GM23248 (cell line): Measurements from ENCODE around the gene NLGN2. TPM values are rescaled to one million over a fixed set of nuclear protein-coding genes. Genes with fewer than 3 reads are reported as not detected.

Experiments
- DNase-seq: peaks from one replicate; pipeline ENCODE4 v3.0.0-alpha.2; 2015
- H2AFZ ChIP-seq: fragments of 200-600 bp; sonication (generic); 2 replicates; pipeline ENCODE4 v1.6.1; 2016; ENCODE audit warnings: antibody characterized with exemption
- H3F3A ChIP-seq: fragments of 200-600 bp; sonication (generic); 2 replicates; pipeline ENCODE4 v1.6.1; 2016; ENCODE audit warnings: mild to moderate bottlenecking, antibody characterized with exemption, mixed run types; ENCODE audit not compliant: insufficient read depth
- H3K27ac ChIP-seq: fragments of 200-600 bp; sonication (generic); 2 replicates; pipeline ENCODE4 v1.5.1; 2016; ENCODE audit warnings: mild to moderate bottlenecking
- H3K27me3 ChIP-seq: fragments of 200-600 bp; sonication (generic); replicated peaks from 2 replicates; pipeline ENCODE4 v1.6.1; 2016; ENCODE audit warnings: mild to moderate bottlenecking; ENCODE audit not compliant: insufficient read depth
- H3K36me3 ChIP-seq: fragments of 200-600 bp; sonication (generic); 2 replicates; pipeline ENCODE4 v1.6.1; 2016; ENCODE audit warnings: low read depth, mild to moderate bottlenecking
- H3K4me1 ChIP-seq: fragments of 200-600 bp; sonication (generic); 2 replicates; pipeline ENCODE4 v1.6.1; 2016; ENCODE audit warnings: mild to moderate bottlenecking; ENCODE audit not compliant: insufficient read depth
- H3K4me2 ChIP-seq: fragments of 200-600 bp; sonication (generic); one replicate; pipeline ENCODE4 v1.6.1; 2016; ENCODE audit warnings: mild to moderate bottlenecking; ENCODE audit not compliant: unreplicated experiment
- H3K4me3 ChIP-seq: fragments of 200-600 bp; sonication (generic); 2 replicates; pipeline ENCODE4 v1.5.1; 2016; ENCODE audit warnings: mild to moderate bottlenecking
- H3K79me2 ChIP-seq: fragments of 200-600 bp; sonication (generic); 2 replicates; pipeline ENCODE4 v1.6.1; 2016; ENCODE audit warnings: mild to moderate bottlenecking; ENCODE audit not compliant: insufficient read depth
- H3K9ac ChIP-seq: fragments of 200-600 bp; sonication (generic); 2 replicates; pipeline ENCODE4 v1.6.1; 2016; ENCODE audit warnings: mild to moderate bottlenecking
- H3K9me2 ChIP-seq: fragments of 200-600 bp; sonication (generic); 2 replicates; pipeline ENCODE4 v1.6.1; 2016; ENCODE audit warnings: mixed run types, mild to moderate bottlenecking, moderate library complexity; ENCODE audit not compliant: insufficient read depth
- H3K9me3 ChIP-seq: fragments of 200-600 bp; sonication (generic); one replicate; pipeline ENCODE4 v1.6.1; 2017; ENCODE audit warnings: low read depth
- H4K20me1 ChIP-seq: fragments of 200-600 bp; sonication (generic); 2 replicates; pipeline ENCODE4 v1.6.0; 2016; ENCODE audit not compliant: insufficient read depth
- EZH2 ChIP-seq: fragments of 200-600 bp; sonication (generic); IDR thresholded peaks from 2 replicates; pipeline ENCODE4 v1.6.1; 2018; ENCODE audit warnings: antibody characterized with exemption, mild to moderate bottlenecking; ENCODE audit not compliant: insufficient read depth, poor library complexity, severe bottlenecking
- EZH2phosphoT487 ChIP-seq: fragments of 200-600 bp; sonication (generic); IDR thresholded peaks from 2 replicates; pipeline ENCODE4 v1.6.1; 2018; ENCODE audit warnings: antibody characterized with exemption, moderate library complexity, mild to moderate bottlenecking, low read depth; ENCODE audit not compliant: insufficient read depth
- WGBS, 2 experiments: methylation state at CpG; one replicate each; pipeline ENCODE4 v1.1.6; 2015 to 2017; ENCODE audit warnings: low lambda C conversion rate in 2 of 2, low coverage in 1 of 2; ENCODE audit errors: missing lambda C conversion rate in 2 of 2; 5-methylcytosine and 5-hydroxymethylcytosine counted together
- in situ Hi-C: fragments of 300-500 bp; cut with MboI; formaldehyde crosslinking; loops from 2 replicates; pipeline ENCODE4 v1.15.0; 2020
- polyA plus RNA-seq: library from polyadenylated mRNA; unstranded; fragments of >200 nt; fragmentation: Nextera tagmentation; extraction: Ambion mirVana; gene quantifications from 2 replicates; pipeline ENCODE4 v1.2.1, GENCODE V29; 2016
- total RNA-seq: library from RNA; depleted of rRNA; stranded (reverse); fragments of >200 nt; shearing (Covaris generic); gene quantifications from 2 replicates; pipeline ENCODE4 v1.2.3, GENCODE V29; 2014

Gene NLGN2
- total and polyA plus RNA-seq, 2 experiments from 2014 or later, result 3.3 to 9.5 TPM

GRCh38 chr17:7408863-7409262 lies 1.2 kb downstream of the NLGN2 start:
- Histone ChIP-seq H3K4me1 (peaks cover 16% of the 10 kb centered on the region), H3K36me3 (no peaks in the 10 kb centered on the region), H3K4me3 (no peak overlapping the region), H3K4me2 (no peak overlapping the region), H2AFZ (no peak overlapping the region), H4K20me1 (no peaks in the 10 kb centered on the region), H3K27ac (no peak overlapping the region), H3K9me3 (no peaks in the 10 kb centered on the region), H3K27me3 (no peaks in the 10 kb centered on the region), H3F3A (peaks cover 12% of the 10 kb centered on the region), H3K9me2 (no peaks in the 10 kb centered on the region), H3K79me2 (no peaks in the 10 kb centered on the region; the same call in 1 of the 2 replicates), H3K9ac (no peak overlapping the region)
- in situ Hi-C loops, result no loop called here
- WGBS, 2 experiments, result 91% methylated on average over 6 of the region's 6 CpGs
- TF ChIP-seq EZH2phosphoT487 (no peak), EZH2 (no peak)
- DNase-seq, result no peak

- H3K27me3 ChIP-seq, result no peaks in the 10 kb centered on the region
- H3F3A ChIP-seq, result peaks cover 12% of the 10 kb centered on the region
- H3K4me1 ChIP-seq, result peaks cover 16% of the 10 kb centered on the region
- H3K9ac ChIP-seq, result no peak overlapping the region
- H3K36me3 ChIP-seq, result no peaks in the 10 kb centered on the region
- H3K79me2 ChIP-seq, result no peaks in the 10 kb centered on the region; the same call in 1 of the 2 replicates
- H3K9me2 ChIP-seq, result no peaks in the 10 kb centered on the region
- H3K4me2 ChIP-seq, result no peak overlapping the region
- no peak overlapping the region for H2AFZ ChIP-seq
- no peak for DNase-seq
- TF ChIP-seq EZH2phosphoT487 (no peak), EZH2 (no peak)
- in situ Hi-C loops, result no loop called here
- WGBS, 2 experiments, result 91 to 94% methylated on average over 6 of the region's 6 CpGs
- no peaks in the 10 kb centered on the region for H4K20me1 ChIP-seq
- no peak overlapping the region for H3K4me3 ChIP-seq
- no peaks in the 10 kb centered on the region for H3K9me3 ChIP-seq
- no peak overlapping the region for H3K27ac ChIP-seq
Measured at GRCh38 chr17:7409716-7410115, 2.1 kb downstream of the NLGN2 start.

- Histone ChIP-seq H3K27ac (no peak overlapping the region), H4K20me1 (no peaks in the 10 kb centered on the region), H3K9ac (no peak overlapping the region), H3K27me3 (no peaks in the 10 kb centered on the region), H3K9me3 (no peaks in the 10 kb centered on the region), H2AFZ (no peak overlapping the region), H3F3A (peaks cover 12% of the 10 kb centered on the region), H3K79me2 (no peaks in the 10 kb centered on the region; the same call in 1 of the 2 replicates), H3K9me2 (no peaks in the 10 kb centered on the region), H3K4me3 (no peak overlapping the region), H3K4me2 (no peak overlapping the region), H3K36me3 (no peaks in the 10 kb centered on the region), H3K4me1 (peaks cover 16% of the 10 kb centered on the region)
- WGBS, 2 experiments, result 94% methylated on average over 21 to 25 of the region's 25 CpGs
- DNase-seq, result no peak
- no peak for TF ChIP-seq EZH2
- no peak for TF ChIP-seq EZH2phosphoT487
- in situ Hi-C loops, result no loop called here
Measured at GRCh38 chr17:7410634-7411426, 3.2 kb downstream of the NLGN2 start.

- Histone ChIP-seq H4K20me1 (no peaks in the 10 kb centered on the region), H3K27ac (no peak overlapping the region), H3K9me3 (no peaks in the 10 kb centered on the region), H3K4me2 (no peak overlapping the region), H3K4me3 (no peak overlapping the region), H3K79me2 (no peaks in the 10 kb centered on the region; the same call in 1 of the 2 replicates), H3K27me3 (no peaks in the 10 kb centered on the region), H3F3A (peaks cover 12% of the 10 kb centered on the region), H2AFZ (no peak overlapping the region), H3K9ac (no peak overlapping the region), H3K9me2 (no peaks in the 10 kb centered on the region), H3K36me3 (no peaks in the 10 kb centered on the region), H3K4me1 (peaks cover 16% of the 10 kb centered on the region)
- WGBS, 2 experiments, result 95 to 97% methylated on average over 7 to 8 of the region's 8 CpGs
- TF ChIP-seq EZH2phosphoT487 (no peak), EZH2 (no peak)
- in situ Hi-C loops, result no loop called here
- no peak for DNase-seq
Measured at GRCh38 chr17:7411427-7411750, 3.7 kb downstream of the NLGN2 start.
